KG1 (cell line): ENCODE data around the gene NOVA2.

Experiments
- DNase-seq: peaks from one replicate; lab custom pipeline; 2025; lab: John Stamatoyannopoulos, UW

Gene NOVA2

GRCh38 chr19:45924891-45925447 lies 48.7 kb downstream of the NOVA2 start:
- DNase-seq: no peak

GRCh38 chr19:45922281-45922680 lies 51.4 kb downstream of the NOVA2 start:
- no peak for DNase-seq

- no peak for DNase-seq
Measured at GRCh38 chr19:45920458-45920857, 53.2 kb downstream of the NOVA2 start.

- DNase-seq: no peak
Measured at GRCh38 chr19:45919678-45920077, 54.0 kb downstream of the NOVA2 start.

- no peak for DNase-seq
Measured at GRCh38 chr19:45918721-45919120, 54.9 kb downstream of the NOVA2 start.

GRCh38 chr19:45917421-45918091 lies 56.1 kb downstream of the NOVA2 start:
- no peak for DNase-seq

GRCh38 chr19:45913874-45914830 lies 59.5 kb downstream of the NOVA2 start, which contains the start of gene NANOS2:
TSS of gene NANOS2 (minus strand) at chr19:45914778. CDS start at chr19:45914693, 85 bp downstream.
- no peak for DNase-seq

- no peak for DNase-seq
Measured at GRCh38 chr19:45911291-45911690, 62.4 kb downstream of the NOVA2 start.

- no peak for DNase-seq
Measured at GRCh38 chr19:45908956-45909355, 64.7 kb downstream of the NOVA2 start.

- no peak for DNase-seq
Measured at GRCh38 chr19:45906221-45906620, 67.4 kb downstream of the NOVA2 start.

- DNase-seq: no peak
Measured at GRCh38 chr19:45905011-45905410, 68.7 kb downstream of the NOVA2 start.

- peak; percentile 99 for DNase-seq
Measured at GRCh38 chr19:45902651-45903625, 70.7 kb downstream of the NOVA2 start.

- DNase-seq: no peak
Measured at GRCh38 chr19:45901912-45902650, 71.6 kb downstream of the NOVA2 start, which contains the start of gene MYPOP. TSS of gene MYPOP (minus strand) at chr19:45902613. CDS start at chr19:45901773, 840 bp downstream.

GRCh38 chr19:45901432-45901911 lies 72.2 kb downstream of the NOVA2 start:
- peak; percentile 41 for DNase-seq

GRCh38 chr19:45900738-45901431 lies 72.8 kb downstream of the NOVA2 start:
- no peak for DNase-seq

GRCh38 chr19:45899919-45900589 lies 73.6 kb downstream of the NOVA2 start:
- no peak for DNase-seq

- DNase-seq: no peak
Measured at GRCh38 chr19:45899253-45899652, 74.4 kb downstream of the NOVA2 start.

GRCh38 chr19:45897261-45897812 lies 76.3 kb downstream of the NOVA2 start:
- DNase-seq: no peak
